HepG2 (cell line): ENCODE data around the gene C9orf85. TPM values are rescaled to one million over a fixed set of nuclear protein-coding genes. Genes with fewer than 3 reads are reported as not detected.
"Not testable (repeated sequence)": the region's sequence is repeated elsewhere in the genome, so short reads cannot be mapped to it uniquely, and the experiment has no call there.

Experiments used
- ATAC-seq: fragments of 200-7000 bp; cut with Tn5 transposase; 3 replicates; pipeline ENCODE4 v1.9.1; 2020; ENCODE audit warnings: mild to moderate bottlenecking, moderate library complexity
- BruUV-seq: library from RNA; stranded (reverse); fragments of 400-500 nt; replicated peaks from 2 replicates; lab custom pipeline; 2021; lab: Mats Ljungman, UMichigan
- CTCF ChIA-PET: fragments of 300-600 bp; formaldehyde crosslinking; extraction: SDS; loops from one replicate; lab custom pipeline; 2021; ENCODE audit warnings: low total read pairs, inconsistent platforms, low intra/inter-chr PET ratio; lab: Yijun Ruan, JAX
- POLR2A ChIA-PET: fragments of 350-600 bp; sonication (Branson Sonifier 250); formaldehyde crosslinking; loops from one replicate; lab custom pipeline; 2020; ENCODE audit warnings: antibody characterized with exemption, inconsistent platforms; lab: Yijun Ruan, JAX
- DNase-seq: peaks from one replicate; pipeline ENCODE4 v3.0.0-alpha.2; 2015; ENCODE audit warnings: low spot score
- FAIRE-seq: peaks from 3 replicates; lab custom pipeline; 2011; peaks lifted over from hg19 to GRCh38; lab: Jason Lieb, UNC
- H2AFZ ChIP-seq: one replicate; pipeline ENCODE4 v1.6.1; 2011; ENCODE audit warnings: low read length, inconsistent platforms
- H3K27ac ChIP-seq: fragments of 300-600 bp; 3 replicates; pipeline ENCODE4 v1.8.0; 2011; ENCODE audit warnings: mixed run types, mild to moderate bottlenecking, mixed read lengths, low read length, inconsistent platforms; ENCODE audit not compliant: insufficient read depth; ENCODE audit errors: extremely low read length
- H3K27me3 ChIP-seq, 2 experiments: fragments of 200-600 bp in 1 of 2; 2 replicates in 1 of 2; 3 replicates in 1 of 2; pipeline versions ENCODE4 v1.6.0 to v1.8.0; 2011; ENCODE audit warnings: low read length in 2 of 2, mild to moderate bottlenecking in 2 of 2, moderate library complexity in 2 of 2, inconsistent platforms in 1 of 2; ENCODE audit not compliant: insufficient read depth in 2 of 2, control insufficient read depth in 1 of 2
- H3K36me3 ChIP-seq, 2 experiments: fragments of 200-600 bp in 1 of 2; replicated peaks in 1 of 2; 2 replicates in 1 of 2; 3 replicates in 1 of 2; pipeline versions ENCODE4 v1.5.1 to v1.8.0; 2011; ENCODE audit warnings: low read length in 2 of 2, inconsistent platforms in 1 of 2; ENCODE audit not compliant: insufficient read depth in 2 of 2, control insufficient read depth in 1 of 2
- H3K4me1 ChIP-seq: 2 replicates; pipeline ENCODE4 v1.5.1; 2012; ENCODE audit warnings: low read length, inconsistent platforms; ENCODE audit not compliant: insufficient read depth
- H3K4me2 ChIP-seq: 2 replicates; pipeline ENCODE4 v1.6.0; 2011; ENCODE audit warnings: low read depth, low read length, inconsistent platforms
- H3K4me3 ChIP-seq, 3 experiments: fragments of 200-600 bp in 1 of 3; sonication (generic), shearing (Covaris generic) in 1 of 3; replicated peaks in 1 of 3; 2 replicates each; pipeline ENCODE4 v1.5.1; 2011 to 2016; ENCODE audit warnings: low read length in 3 of 3, inconsistent platforms in 2 of 3, low read depth in 2 of 3, mild to moderate bottlenecking in 2 of 3, control low read depth in 1 of 3, mixed read lengths in 1 of 3; ENCODE audit not compliant: insufficient read depth in 1 of 3
- H3K79me2 ChIP-seq: one replicate; pipeline ENCODE4 v1.6.1; 2011; ENCODE audit warnings: low read length, inconsistent platforms; ENCODE audit not compliant: insufficient read depth
- H3K9ac ChIP-seq: 2 replicates; pipeline ENCODE4 v1.6.0; 2011; ENCODE audit warnings: mild to moderate bottlenecking, low read depth, low read length, inconsistent platforms; ENCODE audit not compliant: insufficient read depth
- H3K9me3 ChIP-seq: 2 replicates; pipeline ENCODE4 v1.5.1; 2012; ENCODE audit warnings: mild to moderate bottlenecking, low read length
- H4K20me1 ChIP-seq: 2 replicates; pipeline ENCODE4 v1.6.0; 2011; ENCODE audit warnings: inconsistent platforms, mild to moderate bottlenecking, low read length, moderate library complexity; ENCODE audit not compliant: insufficient read depth
- ELF4 ChIP-seq: sonication (generic); formaldehyde crosslinking; IDR thresholded peaks from 2 replicates; pipeline ENCODE4 v1.5.0; 2020; ENCODE audit warnings: missing genetic modification reagents, mild to moderate bottlenecking, moderate library complexity, borderline replicate concordance
- FOXK1 ChIP-seq: sonication (generic); formaldehyde crosslinking; IDR thresholded peaks from 2 replicates; pipeline ENCODE4 v1.4.0; 2020; ENCODE audit warnings: low read depth, missing genetic modification reagents, borderline replicate concordance
- JUN ChIP-seq: sonication (generic); formaldehyde crosslinking; IDR thresholded peaks from 2 replicates; pipeline ENCODE4 v1.4.0; 2020; ENCODE audit warnings: mild to moderate bottlenecking, missing genetic modification reagents
- LCORL ChIP-seq, 2 experiments: fragments of 450-650 bp in 1 of 2; sonication (generic) in 1 of 2; formaldehyde crosslinking in 1 of 2; IDR thresholded peaks; 2 replicates each; pipeline versions ENCODE4 v1.5.0 to v1.6.1; 2017 to 2020; ENCODE audit warnings: antibody characterized with exemption in 1 of 2, missing genetic modification reagents in 1 of 2
- MBD4 ChIP-seq: IDR thresholded peaks from 2 replicates; pipeline ENCODE4 v1.6.1; 2012; ENCODE audit warnings: low read length, inconsistent platforms, borderline replicate concordance
- MYNN ChIP-seq: sonication (generic); formaldehyde crosslinking; IDR thresholded peaks from 2 replicates; pipeline ENCODE4 v1.4.0; 2020; ENCODE audit warnings: mild to moderate bottlenecking, low read depth, missing genetic modification reagents
- REXO4 ChIP-seq: sonication (generic); formaldehyde crosslinking; IDR thresholded peaks from 2 replicates; pipeline ENCODE4 v1.8.0; 2022; ENCODE audit warnings: missing genetic modification reagents, mild to moderate bottlenecking, borderline replicate concordance
- ZNF230 ChIP-seq: sonication (generic); formaldehyde crosslinking; IDR thresholded peaks from 2 replicates; pipeline ENCODE4 v1.4.0; 2020; ENCODE audit warnings: mild to moderate bottlenecking, missing genetic modification reagents
- ZNF367 ChIP-seq: sonication (generic); formaldehyde crosslinking; IDR thresholded peaks from 2 replicates; pipeline ENCODE4 v1.4.0; 2020; ENCODE audit warnings: missing genetic modification reagents, borderline replicate concordance
- ZNF567 ChIP-seq: sonication (generic); formaldehyde crosslinking; IDR thresholded peaks from 2 replicates; pipeline ENCODE4 v1.8.1; 2023; ENCODE audit warnings: mild to moderate bottlenecking, missing genetic modification reagents, borderline replicate concordance
- ZNF749 ChIP-seq: sonication (generic); formaldehyde crosslinking; IDR thresholded peaks from 2 replicates; pipeline ENCODE4 v1.8.0; 2022; ENCODE audit warnings: mild to moderate bottlenecking, missing genetic modification reagents, moderate library complexity, borderline replicate concordance
- ZNF773 ChIP-seq: sonication (generic); formaldehyde crosslinking; IDR thresholded peaks from 2 replicates; pipeline ENCODE4 v1.4.0; 2020; ENCODE audit warnings: missing genetic modification reagents, borderline replicate concordance
- WGBS: methylation state at CpG from one replicate; pipeline ENCODE4 v1.1.6; 2017; ENCODE audit warnings: low lambda C conversion rate; 5-methylcytosine and 5-hydroxymethylcytosine counted together
- in situ Hi-C: cut with HindIII; loops from 2 replicates; pipeline ENCODE4 v1.10.0; 2017; ENCODE audit warnings: low pct_unique_long_range_greater_than_20kb; ENCODE audit not compliant: extremely low pct_ligation_motif_present
- intact Hi-C: fragments of 100-400 bp; cut with micrococcal nuclease; formaldehyde crosslinking; loops from one replicate; pipeline ENCODE4 v1.10.0; 2022; ENCODE audit not compliant: unreplicated experiment
- polyA plus RNA-seq, 8 experiments: library from polyadenylated mRNA; depleted of rRNA in 3 of 8; stranded (reverse) in 7 of 8; unstranded in 1 of 8; fragments of >200 nt; fragmentation: Illumina TruSeq in 4 of 8; extraction: Trizol in 4 of 8; gene quantifications; 2 replicates each; pipeline versions ENCODE4 v1.2.1 to v1.2.3, GENCODE V29; 2011 to 2016; ENCODE audit warnings: low read depth in 4 of 8, missing spikeins in 1 of 8, mixed read lengths in 1 of 8; ENCODE audit not compliant: insufficient read depth in 1 of 8
- total RNA-seq, 5 experiments: library from RNA; depleted of rRNA; stranded (reverse); fragments of >200 nt; fragmentation: Illumina TruSeq; extraction: Trizol; gene quantifications; 2 replicates each; pipeline ENCODE4 v1.2.3, GENCODE V29; 2016; ENCODE audit warnings: low read depth in 1 of 5

Gene C9orf85
- total and polyA plus RNA-seq, 2 of the 13 experiments (the other 11 are each of a cell fraction or from before 2014, with no cell fraction given), result 9.9 to 13.9 TPM

DNA sequence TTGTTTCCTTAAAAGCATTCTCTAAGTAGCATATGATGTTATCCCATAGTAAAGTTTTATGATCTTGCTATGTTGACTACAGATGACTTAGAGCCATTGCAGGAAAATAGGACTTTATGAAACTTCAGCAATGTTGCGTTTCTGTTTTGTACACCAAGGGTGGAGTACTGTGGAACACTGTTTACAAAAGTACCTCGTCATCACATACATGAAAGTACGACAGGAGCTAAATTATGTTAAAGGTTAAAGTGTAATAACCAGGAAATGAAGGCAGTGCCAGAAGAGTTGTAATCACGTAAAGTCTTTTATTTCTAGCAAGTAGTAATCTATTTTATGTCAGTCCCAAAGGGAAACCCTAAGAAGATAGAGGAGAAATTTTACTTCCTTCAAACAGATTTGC is 50.9 kb downstream of the C9orf85 start (continued):
- TF ChIP-seq ZNF567 (CRISPR knock-in tag), result no peak
- TF ChIP-seq ELF4, result no peak
- TF ChIP-seq FOXK1 (CRISPR knock-in tag), result no peak
- TF ChIP-seq MYNN (CRISPR knock-in tag), result no peak
- no peak for TF ChIP-seq ZNF367 (CRISPR knock-in tag)
- no peak for TF ChIP-seq JUN (CRISPR knock-in tag)
- TF ChIP-seq ZNF749 (CRISPR knock-in tag), result no peak
- TF ChIP-seq MBD4, result no peak
- TF ChIP-seq REXO4, result no peak
- no peak for TF ChIP-seq LCORL (IDR thresholded peaks at IDR 0.05)
- TF ChIP-seq LCORL (CRISPR knock-in tag; IDR thresholded peaks at IDR 0.05), result no peak
- TF ChIP-seq ZNF230 (CRISPR knock-in tag), result no peak
- TF ChIP-seq ZNF773 (CRISPR knock-in tag), result no peak
- TF ChIP-seq, all 625 proteins: peak for 0

DNA sequence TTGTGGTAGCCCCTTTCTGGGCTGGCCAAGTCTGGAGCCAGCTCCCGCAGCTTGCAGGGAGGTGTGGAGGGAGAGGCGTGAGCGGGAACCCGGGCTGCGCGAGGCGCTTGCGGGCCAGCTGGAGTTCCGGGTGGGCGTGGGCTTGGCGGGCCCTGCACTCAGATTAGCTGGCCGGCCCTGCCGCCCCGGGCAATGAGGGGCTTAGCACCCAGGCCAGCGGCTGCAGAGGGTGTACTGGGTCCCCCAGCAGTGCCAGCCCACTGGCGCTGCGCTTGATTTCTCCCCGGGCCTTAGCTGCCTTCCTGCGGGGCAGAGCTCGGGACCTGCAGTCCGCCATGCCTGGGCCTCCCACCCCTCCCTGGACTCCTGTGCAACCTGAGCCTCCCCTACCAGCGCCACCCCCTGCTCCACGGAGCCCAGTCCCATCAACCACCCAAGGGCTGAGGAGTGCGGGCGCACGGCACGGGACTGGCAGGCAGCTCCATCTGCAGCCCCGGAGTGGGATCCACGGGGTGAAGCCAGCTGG is 52.1 kb downstream of the C9orf85 start:
- H3K27ac ChIP-seq, BruUV-seq, POLR2A ChIA-PET, H3K9ac ChIP-seq, H3K79me2 ChIP-seq, H4K20me1 ChIP-seq, H3K9me3 ChIP-seq, H3K4me2 ChIP-seq, H2AFZ ChIP-seq, H3K4me3 ChIP-seq, ATAC-seq, FAIRE-seq, intact Hi-C loops, CTCF ChIA-PET, H3K27me3 ChIP-seq, DNase-seq, H3K36me3 ChIP-seq, in situ Hi-C loops, H3K4me1 ChIP-seq: not testable (repeated sequence)
- WGBS, result 91% methylated on average over 13 of the region's 29 CpGs
